ENCODE data around the gene RPL12. TPM values are rescaled to one million over a fixed set of nuclear protein-coding genes. Genes with fewer than 3 reads are reported as not detected.

Gene RPL12
- total and polyA plus RNA-seq, 2 donors from 2014 or later = 985 to 1,980 TPM

GRCh38 chr9:127485995-127486394, 34.8 kb upstream of the RPL12 start:
- DNase-seq (no peak), FAIRE-seq (no peak)
- Histone ChIP-seq H3K4me3 (ENCODE audit: low read length in 3 of 3) (no peak overlapping the region), H3K9me3 (ENCODE audit: control insufficient read depth in 2 of 3, insufficient read depth in 1 of 3, low read length in 3 of 3) (no peaks in the 10 kb centered on the region), H3K27ac (ENCODE audit: low read depth in 2 of 2, low read length in 2 of 2) (no peak overlapping the region), H3K36me3 (ENCODE audit: control insufficient read depth in 2 of 3, insufficient read depth in 3 of 3, low read length in 3 of 3) (peaks cover 0 to 16% (median 13%) of the 10 kb centered on the region in 3 donors), H3K9ac (ENCODE audit: low read length in 3 of 3) (no peak overlapping the region), H3K4me1 (ENCODE audit: control insufficient read depth in 2 of 3, insufficient read depth in 2 of 3, low read depth in 1 of 3, low read length in 3 of 3) (no peaks in the 10 kb centered on the region), H3K27me3 (ENCODE audit: control insufficient read depth, insufficient read depth, low read length) (no peaks in the 10 kb centered on the region)
- no peak for TF ChIP-seq CTCF (IDR thresholded peaks at IDR 0.05; ENCODE audit: borderline replicate concordance, extremely low read depth, insufficient read depth)
- intact Hi-C loops (cut with DNase I) = no loop called here

- FAIRE-seq = no peak
- H3K9ac ChIP-seq (ENCODE audit: low read length in 3 of 3) = no peak overlapping the region
- intact Hi-C loops (cut with DNase I) = no loop called here
- no peak overlapping the region for H3K27ac ChIP-seq (ENCODE audit: low read depth in 2 of 2, low read length in 2 of 2)
- H3K9me3 ChIP-seq (ENCODE audit: control insufficient read depth in 2 of 3, insufficient read depth in 1 of 3, low read length in 3 of 3) = no peaks in the 10 kb centered on the region
- DNase-seq = no peak
- no peaks in the 10 kb centered on the region for H3K4me1 ChIP-seq (ENCODE audit: control insufficient read depth in 2 of 3, insufficient read depth in 2 of 3, low read depth in 1 of 3, low read length in 3 of 3)
- TF ChIP-seq CTCF (IDR thresholded peaks at IDR 0.05; ENCODE audit: borderline replicate concordance, extremely low read depth, insufficient read depth) = no peak
- no peak overlapping the region for H3K4me3 ChIP-seq (ENCODE audit: low read length in 3 of 3)
- H3K36me3 ChIP-seq (ENCODE audit: control insufficient read depth in 2 of 3, insufficient read depth in 3 of 3, low read length in 3 of 3) = peaks cover 0 to 31% (median 12%) of the 10 kb centered on the region in 3 donors
- no peaks in the 10 kb centered on the region for H3K27me3 ChIP-seq (ENCODE audit: control insufficient read depth, insufficient read depth, low read length)
These were observed 31.5 kb upstream of the RPL12 start for GRCh38 chr9:127482662-127483061.

- no peak for TF ChIP-seq CTCF (IDR thresholded peaks at IDR 0.05; ENCODE audit: borderline replicate concordance, extremely low read depth, insufficient read depth)
- FAIRE-seq (no peak), DNase-seq (no peak)
- peaks cover 0 to 24% (median 4%) of the 10 kb centered on the region in 3 donors for H3K36me3 ChIP-seq (ENCODE audit: control insufficient read depth in 2 of 3, insufficient read depth in 3 of 3, low read length in 3 of 3)
- H3K4me3 ChIP-seq (ENCODE audit: low read length in 3 of 3) = no peak overlapping the region
- no peak overlapping the region for H3K9ac ChIP-seq (ENCODE audit: low read length in 3 of 3)
- no peaks in the 10 kb centered on the region for H3K27me3 ChIP-seq (ENCODE audit: control insufficient read depth, insufficient read depth, low read length)
- no peak overlapping the region for H3K27ac ChIP-seq (ENCODE audit: low read depth in 2 of 2, low read length in 2 of 2)
- H3K4me1 ChIP-seq (ENCODE audit: control insufficient read depth in 2 of 3, insufficient read depth in 2 of 3, low read depth in 1 of 3, low read length in 3 of 3) = no peaks in the 10 kb centered on the region
- intact Hi-C loops (cut with DNase I) = no loop called here
- no peaks in the 10 kb centered on the region for H3K9me3 ChIP-seq (ENCODE audit: control insufficient read depth in 2 of 3, insufficient read depth in 1 of 3, low read length in 3 of 3)
These were observed 28.4 kb upstream of the RPL12 start for GRCh38 chr9:127479507-127480081.

GRCh38 chr9:127474592-127474991, 23.4 kb upstream of the RPL12 start:
- Histone ChIP-seq H3K9ac (ENCODE audit: low read length in 3 of 3) (no peak overlapping the region), H3K36me3 (ENCODE audit: control insufficient read depth in 2 of 3, insufficient read depth in 3 of 3, low read length in 3 of 3) (peaks cover 0 to 16% (median 6%) of the 10 kb centered on the region in 3 donors), H3K4me3 (ENCODE audit: low read length in 3 of 3) (no peak overlapping the region), H3K9me3 (ENCODE audit: control insufficient read depth in 2 of 3, insufficient read depth in 1 of 3, low read length in 3 of 3) (no peaks in the 10 kb centered on the region), H3K27me3 (ENCODE audit: control insufficient read depth, insufficient read depth, low read length) (no peaks in the 10 kb centered on the region), H3K27ac (ENCODE audit: low read depth in 2 of 2, low read length in 2 of 2) (no peak overlapping the region), H3K4me1 (ENCODE audit: control insufficient read depth in 2 of 3, insufficient read depth in 2 of 3, low read depth in 1 of 3, low read length in 3 of 3) (no peaks in the 10 kb centered on the region)
- DNase-seq (no peak), FAIRE-seq (no peak)
- intact Hi-C loops (cut with DNase I) = no loop called here
- no peak for TF ChIP-seq CTCF (IDR thresholded peaks at IDR 0.05; ENCODE audit: borderline replicate concordance, extremely low read depth, insufficient read depth)

All from kidney (tissue), 14 donors.